HepG2 (cell line): ENCODE data around the gene SCYGR2. TPM values are rescaled to one million over a fixed set of nuclear protein-coding genes. Genes with fewer than 3 reads are reported as not detected.

Experiments used
- ATAC-seq: fragments of 200-7000 bp; cut with Tn5 transposase; 3 replicates; pipeline ENCODE4 v1.9.1; 2020; ENCODE audit warnings: mild to moderate bottlenecking, moderate library complexity
- BruUV-seq: library from RNA; stranded (reverse); fragments of 400-500 nt; replicated peaks from 2 replicates; lab custom pipeline; 2021; lab: Mats Ljungman, UMichigan
- CTCF ChIA-PET: fragments of 300-600 bp; formaldehyde crosslinking; extraction: SDS; loops from one replicate; lab custom pipeline; 2021; ENCODE audit warnings: low total read pairs, inconsistent platforms, low intra/inter-chr PET ratio; lab: Yijun Ruan, JAX
- POLR2A ChIA-PET: fragments of 350-600 bp; sonication (Branson Sonifier 250); formaldehyde crosslinking; loops from one replicate; lab custom pipeline; 2020; ENCODE audit warnings: antibody characterized with exemption, inconsistent platforms; lab: Yijun Ruan, JAX
- DNase-seq: peaks from one replicate; pipeline ENCODE4 v3.0.0-alpha.2; 2015; ENCODE audit warnings: low spot score
- FAIRE-seq: peaks from 3 replicates; lab custom pipeline; 2011; peaks lifted over from hg19 to GRCh38; lab: Jason Lieb, UNC
- H2AFZ ChIP-seq: one replicate; pipeline ENCODE4 v1.6.1; 2011; ENCODE audit warnings: low read length, inconsistent platforms
- H3K27ac ChIP-seq: fragments of 300-600 bp; 3 replicates; pipeline ENCODE4 v1.8.0; 2011; ENCODE audit warnings: mixed run types, mild to moderate bottlenecking, mixed read lengths, low read length, inconsistent platforms; ENCODE audit not compliant: insufficient read depth; ENCODE audit errors: extremely low read length
- H3K27me3 ChIP-seq, 2 experiments: fragments of 200-600 bp in 1 of 2; 2 replicates in 1 of 2; 3 replicates in 1 of 2; pipeline versions ENCODE4 v1.6.0 to v1.8.0; 2011; ENCODE audit warnings: low read length in 2 of 2, mild to moderate bottlenecking in 2 of 2, moderate library complexity in 2 of 2, inconsistent platforms in 1 of 2; ENCODE audit not compliant: insufficient read depth in 2 of 2, control insufficient read depth in 1 of 2
- H3K36me3 ChIP-seq, 2 experiments: fragments of 200-600 bp in 1 of 2; replicated peaks in 1 of 2; 2 replicates in 1 of 2; 3 replicates in 1 of 2; pipeline versions ENCODE4 v1.5.1 to v1.8.0; 2011; ENCODE audit warnings: low read length in 2 of 2, inconsistent platforms in 1 of 2; ENCODE audit not compliant: insufficient read depth in 2 of 2, control insufficient read depth in 1 of 2
- H3K4me1 ChIP-seq: 2 replicates; pipeline ENCODE4 v1.5.1; 2012; ENCODE audit warnings: low read length, inconsistent platforms; ENCODE audit not compliant: insufficient read depth
- H3K4me2 ChIP-seq: 2 replicates; pipeline ENCODE4 v1.6.0; 2011; ENCODE audit warnings: low read depth, low read length, inconsistent platforms
- H3K4me3 ChIP-seq, 3 experiments: fragments of 200-600 bp in 1 of 3; sonication (generic), shearing (Covaris generic) in 1 of 3; replicated peaks in 1 of 3; 2 replicates each; pipeline ENCODE4 v1.5.1; 2011 to 2016; ENCODE audit warnings: low read length in 3 of 3, inconsistent platforms in 2 of 3, low read depth in 2 of 3, mild to moderate bottlenecking in 2 of 3, control low read depth in 1 of 3, mixed read lengths in 1 of 3; ENCODE audit not compliant: insufficient read depth in 1 of 3
- H3K79me2 ChIP-seq: one replicate; pipeline ENCODE4 v1.6.1; 2011; ENCODE audit warnings: low read length, inconsistent platforms; ENCODE audit not compliant: insufficient read depth
- H3K9ac ChIP-seq: 2 replicates; pipeline ENCODE4 v1.6.0; 2011; ENCODE audit warnings: mild to moderate bottlenecking, low read depth, low read length, inconsistent platforms; ENCODE audit not compliant: insufficient read depth
- H3K9me3 ChIP-seq: 2 replicates; pipeline ENCODE4 v1.5.1; 2012; ENCODE audit warnings: mild to moderate bottlenecking, low read length
- H4K20me1 ChIP-seq: 2 replicates; pipeline ENCODE4 v1.6.0; 2011; ENCODE audit warnings: inconsistent platforms, mild to moderate bottlenecking, low read length, moderate library complexity; ENCODE audit not compliant: insufficient read depth
- ATAD3A ChIP-seq: sonication (generic); formaldehyde crosslinking; IDR thresholded peaks from 2 replicates; pipeline ENCODE4 v1.4.0; 2020; ENCODE audit warnings: missing genetic modification reagents
- BCL3 ChIP-seq: sonication (generic); formaldehyde crosslinking; IDR thresholded peaks from 2 replicates; pipeline ENCODE4 v1.5.1; 2020; ENCODE audit warnings: mild to moderate bottlenecking, missing genetic modification reagents, moderate library complexity
- ELF1 ChIP-seq: sonication (generic); formaldehyde crosslinking; IDR thresholded peaks from 2 replicates; pipeline ENCODE4 v1.4.0; 2020; ENCODE audit warnings: missing genetic modification reagents
- FOXJ3 ChIP-seq: sonication (generic); formaldehyde crosslinking; IDR thresholded peaks from 2 replicates; pipeline ENCODE4 v1.4.0; 2020; ENCODE audit warnings: missing genetic modification reagents, mild to moderate bottlenecking, borderline replicate concordance
- KDM4B ChIP-seq: sonication (generic); formaldehyde crosslinking; IDR thresholded peaks from 2 replicates; pipeline ENCODE4 v1.4.0; 2020; ENCODE audit warnings: missing genetic modification reagents
- MAX ChIP-seq: IDR thresholded peaks from 2 replicates; pipeline ENCODE4 v1.6.1; 2012; ENCODE audit warnings: inconsistent platforms
- MLX ChIP-seq: IDR thresholded peaks from 2 replicates; pipeline ENCODE4 v1.6.1; 2016
- MTERF4 ChIP-seq: sonication (generic); formaldehyde crosslinking; IDR thresholded peaks from 2 replicates; pipeline ENCODE4 v1.8.0; 2023; ENCODE audit warnings: mild to moderate bottlenecking, missing genetic modification reagents
- TFDP2 ChIP-seq: sonication (generic); formaldehyde crosslinking; IDR thresholded peaks from 2 replicates; pipeline ENCODE4 v1.4.0; 2020; ENCODE audit warnings: missing genetic modification reagents
- ZC3H13 ChIP-seq: sonication (generic); formaldehyde crosslinking; IDR thresholded peaks from 2 replicates; pipeline ENCODE4 v1.8.1; 2023; ENCODE audit warnings: mild to moderate bottlenecking, missing genetic modification reagents, moderate library complexity
- ZMAT3 ChIP-seq: sonication (generic); formaldehyde crosslinking; conservative IDR thresholded peaks from 2 replicates; pipeline ENCODE4 v1.7.0; 2021; ENCODE audit warnings: missing genetic modification reagents
- ZNF317 ChIP-seq: sonication (generic); formaldehyde crosslinking; IDR thresholded peaks from 2 replicates; pipeline ENCODE4 v1.5.0; 2020; ENCODE audit warnings: mild to moderate bottlenecking, missing genetic modification reagents
- ZNF441 ChIP-seq: sonication (generic); formaldehyde crosslinking; IDR thresholded peaks from 2 replicates; pipeline ENCODE4 v1.7.0; 2021; ENCODE audit warnings: missing genetic modification reagents, borderline replicate concordance
- ZNF547 ChIP-seq: sonication (generic); formaldehyde crosslinking; IDR thresholded peaks from 2 replicates; pipeline ENCODE4 v1.5.1; 2020; ENCODE audit warnings: mild to moderate bottlenecking, missing genetic modification reagents
- ZNF616 ChIP-seq: sonication (generic); formaldehyde crosslinking; IDR thresholded peaks from 2 replicates; pipeline ENCODE4 v1.5.0; 2020; ENCODE audit warnings: low read depth, mild to moderate bottlenecking, missing genetic modification reagents
- ZNF737 ChIP-seq: sonication (generic); formaldehyde crosslinking; IDR thresholded peaks from 2 replicates; pipeline ENCODE4 v1.5.0; 2020; ENCODE audit warnings: missing genetic modification reagents, mild to moderate bottlenecking, borderline replicate concordance
- WGBS: methylation state at CpG from one replicate; pipeline ENCODE4 v1.1.6; 2017; ENCODE audit warnings: low lambda C conversion rate; 5-methylcytosine and 5-hydroxymethylcytosine counted together
- in situ Hi-C: cut with HindIII; loops from 2 replicates; pipeline ENCODE4 v1.10.0; 2017; ENCODE audit warnings: low pct_unique_long_range_greater_than_20kb; ENCODE audit not compliant: extremely low pct_ligation_motif_present
- intact Hi-C: fragments of 100-400 bp; cut with micrococcal nuclease; formaldehyde crosslinking; loops from one replicate; pipeline ENCODE4 v1.10.0; 2022; ENCODE audit not compliant: unreplicated experiment
- polyA plus RNA-seq, 8 experiments: library from polyadenylated mRNA; depleted of rRNA in 3 of 8; stranded (reverse) in 7 of 8; unstranded in 1 of 8; fragments of >200 nt; fragmentation: Illumina TruSeq in 4 of 8; extraction: Trizol in 4 of 8; gene quantifications; 2 replicates each; pipeline versions ENCODE4 v1.2.1 to v1.2.3, GENCODE V29; 2011 to 2016; ENCODE audit warnings: low read depth in 4 of 8, missing spikeins in 1 of 8, mixed read lengths in 1 of 8; ENCODE audit not compliant: insufficient read depth in 1 of 8
- total RNA-seq, 5 experiments: library from RNA; depleted of rRNA; stranded (reverse); fragments of >200 nt; fragmentation: Illumina TruSeq; extraction: Trizol; gene quantifications; 2 replicates each; pipeline ENCODE4 v1.2.3, GENCODE V29; 2016; ENCODE audit warnings: low read depth in 1 of 5

SCYGR2 gene
- total and polyA plus RNA-seq, 2 of the 13 experiments (the other 11 are each of a cell fraction or from before 2014, with no cell fraction given): not detected

GRCh38 chr2:227613272-227613660 lies 14.6 kb downstream of the SCYGR2 start:
- Histone ChIP-seq H3K79me2 (no peaks in the 10 kb centered on the region), H4K20me1 (no peaks in the 10 kb centered on the region), H3K9ac (no peak overlapping the region), H3K4me3 (no peak overlapping the region), H3K4me1 (peaks cover 21% of the 10 kb centered on the region), H3K4me2 (no peak overlapping the region), H3K9me3 (no peaks in the 10 kb centered on the region), H3K27me3 (no peaks in the 10 kb centered on the region; a peak in 2 of 5 replicates), H2AFZ (no peak overlapping the region), H3K36me3 (no peaks in the 10 kb centered on the region), H3K27ac (no peak overlapping the region)
- DNase-seq (no peak), FAIRE-seq (no peak), ATAC-seq (no peak)
- ChIA-PET CTCF (no interaction called here), POLR2A (no interaction called here)
- in situ Hi-C loops (no loop called here), intact Hi-C loops (no loop called here)
- no peak for TF ChIP-seq ZNF616 (CRISPR knock-in tag)
- no peak for TF ChIP-seq ZNF547 (CRISPR knock-in tag)
- no peak for TF ChIP-seq FOXJ3
- TF ChIP-seq MLX (CRISPR knock-in tag): no peak
- no peak for TF ChIP-seq MAX
- BruUV-seq: no TSS peak
- WGBS: 44% methylated on average over 4 of the region's 4 CpGs

GRCh38 chr2:227614246-227614645 lies 15.6 kb downstream of the SCYGR2 start:
- Histone ChIP-seq H3K4me1 (peaks cover 30% of the 10 kb centered on the region), H3K9me3 (no peaks in the 10 kb centered on the region), H3K4me3 (no peak overlapping the region), H3K9ac (no peak overlapping the region), H3K36me3 (no peaks in the 10 kb centered on the region), H2AFZ (no peak overlapping the region), H3K79me2 (no peaks in the 10 kb centered on the region), H4K20me1 (no peaks in the 10 kb centered on the region), H3K4me2 (no peak overlapping the region), H3K27me3 (no peaks in the 10 kb centered on the region; a peak in 2 of 5 replicates), H3K27ac (no peak overlapping the region)
- BruUV-seq: no TSS peak
- in situ Hi-C loops: no loop called here
- 70% methylated on average over 2 of the region's 4 CpGs for WGBS
- intact Hi-C loops: no loop called here
- ChIA-PET POLR2A (no interaction called here), CTCF (no interaction called here)
- no peak for FAIRE-seq
- DNase-seq: no peak
- ATAC-seq: no peak
- no peak for TF ChIP-seq ATAD3A (CRISPR knock-in tag)
- TF ChIP-seq ZMAT3: no peak
- TF ChIP-seq ZNF441 (CRISPR knock-in tag): no peak
- TF ChIP-seq ZC3H13 (CRISPR knock-in tag): no peak
- TF ChIP-seq TFDP2 (CRISPR knock-in tag): no peak
- no peak for TF ChIP-seq ZNF737 (CRISPR knock-in tag)
- TF ChIP-seq ZNF317 (CRISPR knock-in tag): no peak
- no peak for TF ChIP-seq MTERF4
- no peak for TF ChIP-seq ELF1 (CRISPR knock-in tag)
- TF ChIP-seq BCL3 (CRISPR knock-in tag): no peak
- no peak for TF ChIP-seq KDM4B (CRISPR knock-in tag)
